PFSK-1 (cell line): Measurements from ENCODE around the gene CWC15.

Experiments used
- FOXP2 ChIP-seq: optimal IDR thresholded peaks from 2 replicates; pipeline ENCODE3; 2011; ENCODE audit warnings: borderline replicate concordance, control low read depth, inconsistent platforms; ENCODE audit not compliant: insufficient read depth; ENCODE audit errors: extremely low read length, extremely low read depth
- POLR2AphosphoS5 ChIP-seq: IDR thresholded peaks from 2 replicates; pipeline ENCODE4 v1.6.1; 2012; ENCODE audit warnings: low read depth, mild to moderate bottlenecking, control low read depth, low read length, moderate library complexity
- SIN3A ChIP-seq: IDR thresholded peaks from 2 replicates; pipeline ENCODE4 v1.6.1; 2012; ENCODE audit warnings: mild to moderate bottlenecking, low read length, moderate library complexity, borderline replicate concordance; ENCODE audit not compliant: insufficient read depth
- TAF1 ChIP-seq: IDR thresholded peaks from 2 replicates; pipeline ENCODE4 v1.6.1; 2012; ENCODE audit warnings: low read length, control low read depth, borderline replicate concordance; ENCODE audit not compliant: insufficient read depth
- TF ChIP-seq, protein P1 (sequence below), 2 experiments: IDR thresholded peaks; 2 replicates each; pipeline versions ENCODE4 v1.6.1 to v1.8.0; 2011 to 2012; ENCODE audit warnings: low read depth in 2 of 2, low read length in 2 of 2, control low read depth in 1 of 2, inconsistent platforms in 1 of 2, mild to moderate bottlenecking in 1 of 2, moderate library complexity in 1 of 2; ENCODE audit not compliant: insufficient read depth in 1 of 2

Gene CWC15

DNA sequence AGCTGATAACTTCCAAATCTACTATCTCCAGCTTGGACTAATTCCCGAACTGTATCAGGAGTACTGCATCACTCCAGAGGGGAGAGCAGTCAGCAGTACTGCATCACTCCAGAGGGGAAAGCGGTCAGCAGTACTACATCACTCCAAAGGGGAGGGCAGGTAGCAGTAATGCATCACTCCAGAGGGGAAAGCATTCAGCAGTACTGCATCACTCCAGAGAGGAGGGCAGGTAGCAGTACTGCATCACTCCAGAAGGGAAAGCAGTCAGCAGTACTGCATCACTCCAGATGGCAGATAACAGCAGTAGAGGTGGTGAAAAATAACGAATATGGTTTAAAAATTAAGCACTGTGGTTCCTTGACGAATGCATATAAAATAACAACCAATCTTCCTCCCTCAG, 8.4 kb downstream of the CWC15 start:
- TF ChIP-seq FOXP2 = no peak
- no peak for TF ChIP-seq SIN3A
- no peak for TF ChIP-seq TAF1
- TF ChIP-seq, protein P1, sequence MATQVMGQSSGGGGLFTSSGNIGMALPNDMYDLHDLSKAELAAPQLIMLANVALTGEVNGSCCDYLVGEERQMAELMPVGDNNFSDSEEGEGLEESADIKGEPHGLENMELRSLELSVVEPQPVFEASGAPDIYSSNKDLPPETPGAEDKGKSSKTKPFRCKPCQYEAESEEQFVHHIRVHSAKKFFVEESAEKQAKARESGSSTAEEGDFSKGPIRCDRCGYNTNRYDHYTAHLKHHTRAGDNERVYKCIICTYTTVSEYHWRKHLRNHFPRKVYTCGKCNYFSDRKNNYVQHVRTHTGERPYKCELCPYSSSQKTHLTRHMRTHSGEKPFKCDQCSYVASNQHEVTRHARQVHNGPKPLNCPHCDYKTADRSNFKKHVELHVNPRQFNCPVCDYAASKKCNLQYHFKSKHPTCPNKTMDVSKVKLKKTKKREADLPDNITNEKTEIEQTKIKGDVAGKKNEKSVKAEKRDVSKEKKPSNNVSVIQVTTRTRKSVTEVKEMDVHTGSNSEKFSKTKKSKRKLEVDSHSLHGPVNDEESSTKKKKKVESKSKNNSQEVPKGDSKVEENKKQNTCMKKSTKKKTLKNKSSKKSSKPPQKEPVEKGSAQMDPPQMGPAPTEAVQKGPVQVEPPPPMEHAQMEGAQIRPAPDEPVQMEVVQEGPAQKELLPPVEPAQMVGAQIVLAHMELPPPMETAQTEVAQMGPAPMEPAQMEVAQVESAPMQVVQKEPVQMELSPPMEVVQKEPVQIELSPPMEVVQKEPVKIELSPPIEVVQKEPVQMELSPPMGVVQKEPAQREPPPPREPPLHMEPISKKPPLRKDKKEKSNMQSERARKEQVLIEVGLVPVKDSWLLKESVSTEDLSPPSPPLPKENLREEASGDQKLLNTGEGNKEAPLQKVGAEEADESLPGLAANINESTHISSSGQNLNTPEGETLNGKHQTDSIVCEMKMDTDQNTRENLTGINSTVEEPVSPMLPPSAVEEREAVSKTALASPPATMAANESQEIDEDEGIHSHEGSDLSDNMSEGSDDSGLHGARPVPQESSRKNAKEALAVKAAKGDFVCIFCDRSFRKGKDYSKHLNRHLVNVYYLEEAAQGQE (IDR thresholded peaks at IDR 0.05; ENCODE audit: insufficient read depth in 1 of 2, low read depth in 2 of 2, low read length in 2 of 2) = no peak
- TF ChIP-seq POLR2AphosphoS5 = no peak

DNA sequence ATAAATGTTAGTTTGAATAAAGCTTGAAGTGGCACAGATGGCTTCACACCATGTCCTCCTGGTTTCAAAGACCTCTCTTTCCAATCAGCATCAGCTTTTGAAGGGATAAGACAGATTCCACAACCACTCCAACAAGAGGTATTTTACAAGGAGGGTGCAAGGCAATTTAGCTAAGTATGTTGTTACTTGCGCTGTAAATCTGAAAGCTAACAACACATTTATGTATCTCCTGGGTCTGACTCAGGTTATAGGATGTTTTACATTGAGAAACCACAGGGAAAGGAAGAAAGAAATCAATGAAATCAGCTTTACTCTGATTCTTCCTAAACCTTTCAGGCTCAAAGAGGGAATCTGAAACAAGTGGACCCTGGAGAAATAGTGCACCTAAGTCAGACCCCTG, 12.1 kb downstream of the CWC15 start:
- TF ChIP-seq TAF1 (no peak), POLR2AphosphoS5 (no peak), FOXP2 (no peak), SIN3A (no peak)
- TF ChIP-seq, protein P1 (IDR thresholded peaks at IDR 0.05; ENCODE audit: insufficient read depth in 1 of 2, low read depth in 2 of 2, low read length in 2 of 2) = no peak

DNA sequence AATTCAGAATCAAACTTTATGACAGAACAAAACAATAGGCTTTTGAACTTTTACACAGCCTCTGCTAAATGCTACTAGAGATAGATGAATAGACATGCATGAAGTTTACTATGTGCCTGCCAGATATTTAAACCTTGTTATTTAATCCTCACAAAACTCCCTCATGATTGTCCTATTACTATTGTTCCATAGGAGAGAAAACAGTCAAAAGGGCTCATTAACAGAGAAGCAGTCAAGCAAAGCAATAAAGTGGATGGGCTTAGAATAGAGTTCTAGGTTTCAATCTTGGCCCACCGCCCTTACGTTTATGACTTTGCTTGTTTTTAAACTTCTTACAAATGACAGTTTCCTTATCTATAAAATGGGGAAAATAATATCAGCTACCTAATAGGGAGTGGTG, 12.9 kb downstream of the CWC15 start:
- TF ChIP-seq, protein P1 (IDR thresholded peaks at IDR 0.05; ENCODE audit: insufficient read depth in 1 of 2, low read depth in 2 of 2, low read length in 2 of 2) = no peak
- TF ChIP-seq TAF1 (no peak), POLR2AphosphoS5 (no peak), FOXP2 (no peak), SIN3A (no peak)

DNA sequence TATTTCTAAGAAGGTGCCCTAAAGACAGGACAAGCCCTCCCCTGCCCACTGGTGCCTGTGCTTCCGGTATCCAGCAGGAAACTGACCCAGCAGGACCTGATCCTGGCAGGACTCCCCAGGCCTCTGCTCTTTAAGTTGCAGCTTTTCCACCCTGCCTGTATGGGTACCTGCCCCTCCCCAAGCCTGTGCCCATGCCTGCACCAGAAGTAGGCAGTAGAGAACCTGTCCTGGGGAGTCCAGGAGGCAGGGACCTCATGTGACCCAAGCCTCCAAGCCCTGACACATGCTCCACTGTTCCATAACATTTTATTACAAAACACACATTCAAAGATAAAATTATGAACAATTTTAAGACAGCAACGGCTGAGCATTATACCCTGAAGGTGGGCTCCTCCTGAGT, 14.2 kb downstream of the CWC15 start:
- TF ChIP-seq SIN3A = no peak
- TF ChIP-seq TAF1 = no peak
- TF ChIP-seq POLR2AphosphoS5 = no peak
- no peak for TF ChIP-seq FOXP2
- TF ChIP-seq, protein P1 (IDR thresholded peaks at IDR 0.05; ENCODE audit: insufficient read depth in 1 of 2, low read depth in 2 of 2, low read length in 2 of 2) = no peak

DNA sequence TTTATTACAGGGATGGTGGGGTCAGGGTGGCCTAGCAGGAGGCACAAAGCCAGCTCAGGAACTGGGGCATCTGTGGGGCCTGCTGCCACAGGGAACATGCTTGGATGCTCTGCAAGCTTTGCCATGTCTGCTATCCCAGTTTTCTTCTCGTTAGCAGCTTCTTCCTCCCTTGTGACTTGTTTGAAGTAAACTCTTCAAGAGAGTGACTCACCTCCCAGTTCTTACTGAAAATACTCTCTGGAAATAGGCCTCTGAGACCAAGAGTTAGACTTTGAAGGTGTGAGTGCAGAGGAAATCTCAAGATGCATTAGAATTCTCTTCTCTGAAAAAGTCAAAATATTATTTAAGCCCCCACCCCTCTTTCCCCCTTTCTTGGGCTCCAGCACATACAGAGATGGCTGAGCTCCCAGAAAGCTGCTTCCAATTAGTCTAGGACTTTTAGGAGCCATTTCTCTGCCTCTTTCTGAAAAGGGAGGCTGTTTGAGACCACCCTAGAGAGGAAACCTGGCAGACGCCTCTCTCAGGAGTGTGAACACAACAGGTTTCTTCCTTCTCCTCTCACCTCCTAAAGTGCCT, 15.1 kb downstream of the CWC15 start:
- TF ChIP-seq SIN3A (no peak), FOXP2 (no peak)
